NT2/D1 (cell line): ENCODE data around the gene DNAJC2.
"Not testable (repeated sequence)": the region's sequence is repeated elsewhere in the genome, so short reads cannot be mapped to it uniquely, and the experiment has no call there.

ENCODE experiments used
- DNase-seq: peaks from one replicate; pipeline ENCODE4 v3.0.0-alpha.2; 2011; ENCODE audit warnings: low read depth, low spot score
- H3K27me3 ChIP-seq: 2 replicates; pipeline ENCODE4 v1.6.0; 2011; ENCODE audit warnings: mild to moderate bottlenecking; ENCODE audit not compliant: insufficient read length, insufficient read depth
- H3K36me3 ChIP-seq: 2 replicates; pipeline ENCODE4 v1.6.1; 2011; ENCODE audit warnings: mild to moderate bottlenecking, low read length, mixed read lengths; ENCODE audit not compliant: insufficient read depth, insufficient read length
- H3K4me1 ChIP-seq: 2 replicates; pipeline ENCODE4 v1.5.1; 2011; ENCODE audit not compliant: insufficient read depth, insufficient read length
- H3K4me3 ChIP-seq: 2 replicates; pipeline ENCODE4 v1.5.1; 2011; ENCODE audit warnings: low read depth; ENCODE audit not compliant: insufficient read length
- H3K9ac ChIP-seq: 2 replicates; pipeline ENCODE4 v1.6.0; 2011; ENCODE audit warnings: low read depth; ENCODE audit not compliant: insufficient read length
- H3K9me3 ChIP-seq: 2 replicates; pipeline ENCODE4 v1.5.1; 2011; ENCODE audit warnings: mild to moderate bottlenecking, low read length; ENCODE audit not compliant: insufficient read depth

DNAJC2 gene

DNA sequence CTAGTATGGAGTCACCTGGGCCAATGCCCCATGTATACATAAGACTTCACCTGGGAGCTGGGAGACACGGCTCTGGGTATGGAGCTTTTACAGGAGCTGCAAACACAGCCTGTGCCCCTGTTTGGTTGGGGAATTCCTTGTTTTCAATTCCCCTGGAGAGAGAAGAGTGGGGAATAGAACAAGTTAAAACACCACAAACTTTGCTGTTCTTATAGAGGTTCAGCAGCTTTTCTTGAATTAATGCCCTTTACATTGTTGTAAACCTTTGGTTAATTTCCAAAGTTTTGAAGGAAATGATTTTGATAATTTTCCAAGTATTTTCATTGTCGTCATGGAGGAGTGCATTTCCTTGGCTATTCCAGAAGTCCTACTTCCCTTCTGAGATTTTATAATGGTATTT, 66.4 kb downstream of the DNAJC2 start:
- not testable (repeated sequence) for H3K36me3 ChIP-seq, H3K4me1 ChIP-seq, H3K4me3 ChIP-seq, H3K9ac ChIP-seq, H3K9me3 ChIP-seq, DNase-seq
- peaks cover 19% of the 10 kb centered on the region for H3K27me3 ChIP-seq

DNA sequence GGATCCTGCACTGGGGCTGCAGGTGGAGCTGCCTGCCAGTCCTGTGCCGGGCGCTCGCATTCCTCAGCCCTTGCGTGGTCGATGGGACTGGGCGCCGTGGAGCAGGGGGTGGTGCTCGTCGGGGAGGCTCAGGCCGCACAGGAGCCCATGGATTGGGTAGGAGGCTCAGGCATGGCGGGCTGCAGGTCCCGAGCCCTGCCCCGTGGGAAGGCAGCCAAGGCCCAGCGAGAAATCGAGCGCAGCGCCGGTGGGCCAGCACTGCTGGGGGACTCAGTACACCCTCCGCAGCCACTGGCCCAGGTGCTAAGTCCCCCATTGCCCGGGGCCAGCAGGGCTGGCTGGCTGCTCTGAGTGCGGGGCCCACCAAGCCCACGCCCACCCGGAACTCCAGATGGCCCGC, 69.7 kb downstream of the DNAJC2 start:
- DNase-seq, H3K9ac ChIP-seq, H3K9me3 ChIP-seq, H3K36me3 ChIP-seq, H3K4me3 ChIP-seq, H3K4me1 ChIP-seq, H3K27me3 ChIP-seq: not testable (repeated sequence)

DNA sequence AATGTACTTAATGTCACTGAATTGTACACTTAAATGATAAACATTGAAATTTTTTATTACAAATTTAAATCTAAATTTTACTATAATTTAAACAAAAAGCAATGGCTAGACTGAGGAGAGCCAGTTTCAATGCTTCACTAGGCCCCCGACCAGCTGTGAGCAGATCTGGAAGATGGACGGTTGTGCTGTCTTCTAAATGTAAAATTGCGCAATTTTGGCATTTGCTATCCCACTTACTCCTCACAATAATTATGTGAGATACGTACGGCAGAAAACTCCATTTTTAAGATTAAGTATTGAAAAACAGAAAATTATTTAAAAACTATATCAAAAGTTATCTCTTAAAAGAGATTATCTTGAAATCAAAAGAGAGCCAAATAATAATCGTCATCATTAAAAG, 71.2 kb downstream of the DNAJC2 start:
- H3K4me1 ChIP-seq, H3K9me3 ChIP-seq, H3K36me3 ChIP-seq, DNase-seq, H3K27me3 ChIP-seq, H3K4me3 ChIP-seq, H3K9ac ChIP-seq: not testable (repeated sequence)

DNA sequence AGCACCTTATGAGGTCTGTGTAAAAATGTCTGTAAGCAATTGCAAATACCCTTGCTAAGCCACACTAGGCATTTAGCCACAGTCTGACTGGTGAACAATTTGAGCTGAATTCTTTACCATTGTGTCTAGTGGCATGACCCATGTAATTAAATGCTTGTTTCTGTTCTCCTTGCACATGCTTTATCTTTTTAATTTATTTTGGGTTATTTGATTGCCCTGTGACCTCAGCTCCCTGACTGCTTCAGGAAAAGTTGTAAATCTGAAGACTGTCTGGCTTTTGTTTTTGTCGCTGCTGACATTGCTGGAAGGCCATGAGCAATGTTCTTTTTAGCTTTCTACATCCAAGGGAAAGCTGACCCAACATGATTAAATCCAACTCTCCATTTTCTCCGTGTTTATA, 78.3 kb downstream of the DNAJC2 start:
- H3K9me3 ChIP-seq, DNase-seq, H3K9ac ChIP-seq, H3K4me3 ChIP-seq, H3K27me3 ChIP-seq, H3K36me3 ChIP-seq, H3K4me1 ChIP-seq: not testable (repeated sequence)

DNA sequence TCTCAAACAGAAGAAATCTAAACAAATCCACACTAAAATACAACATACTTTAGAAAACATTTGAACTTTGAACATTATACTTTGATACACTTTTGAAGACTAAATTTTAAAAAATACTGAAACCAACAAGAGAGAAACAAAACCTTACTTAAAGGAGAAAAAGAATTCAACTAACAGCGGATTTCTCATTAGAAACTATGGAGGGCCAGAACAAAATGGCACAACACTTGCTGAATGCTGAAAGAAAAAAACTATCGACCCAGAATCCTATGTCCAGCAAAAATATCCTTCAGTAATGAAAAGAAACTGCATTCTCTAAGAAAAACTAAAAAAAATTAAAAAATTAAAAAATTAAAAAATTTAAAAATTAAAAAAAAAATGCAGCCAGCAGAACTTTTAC, 80.5 kb downstream of the DNAJC2 start:
- not testable (repeated sequence) for H3K4me3 ChIP-seq, H3K9me3 ChIP-seq, DNase-seq, H3K27me3 ChIP-seq, H3K4me1 ChIP-seq, H3K36me3 ChIP-seq, H3K9ac ChIP-seq
